Upper lobe of left lung (tissue), 6 donors: ENCODE measurements around the gene GSG1. TPM values are rescaled to one million over a fixed set of nuclear protein-coding genes. Genes with fewer than 3 reads are reported as not detected.

Source experiments
- ATAC-seq, 2 donors: fragments of 200-7000 bp; cut with Tn5 transposase; one replicate each; pipeline ENCODE4 v1.9.1; 2022; ENCODE audit warnings: mild to moderate bottlenecking in 2 of 2, moderate library complexity in 2 of 2; ENCODE audit not compliant: low FRiP score in 2 of 2
- DNase-seq, 2 donors: peaks; one replicate each; pipeline ENCODE4 v3.0.0-alpha.2; 2019 to 2020
- H3K27ac ChIP-seq, 4 donors: fragments of 200-600 bp; sonication (generic); one replicate each; pipeline ENCODE4 v1.5.1; 2016 to 2019
- H3K27me3 ChIP-seq, 4 donors: fragments of 200-600 bp; sonication (generic); one replicate each; pipeline ENCODE4 v1.5.1; 2017 to 2019
- H3K36me3 ChIP-seq, 4 donors: fragments of 200-600 bp; sonication (generic); one replicate each; pipeline ENCODE4 v1.5.1; 2016 to 2019
- H3K4me1 ChIP-seq, 4 donors: fragments of 200-600 bp; sonication (generic); one replicate each; pipeline ENCODE4 v1.5.1; 2018 to 2019
- H3K4me3 ChIP-seq, 4 donors: fragments of 200-600 bp; sonication (generic); one replicate each; pipeline ENCODE4 v1.5.1; 2017 to 2019; ENCODE audit warnings: mild to moderate bottlenecking in 2 of 4, moderate library complexity in 1 of 4
- H3K9me3 ChIP-seq, 4 donors: fragments of 200-600 bp; sonication (generic); one replicate each; pipeline ENCODE4 v1.5.1; 2018 to 2019
- CTCF ChIP-seq, 6 experiments: fragments of 450-650 bp in 4 of 6; fragments of 200-600 bp in 2 of 6; sonication (generic) in 2 of 6; IDR thresholded peaks; one replicate each; pipeline ENCODE4 v1.5.1; 2016 to 2019; ENCODE audit warnings: antibody characterized with exemption in 6 of 6
- EP300 ChIP-seq, 4 donors: sonication (generic); formaldehyde crosslinking; IDR thresholded peaks; one replicate each; pipeline ENCODE4 v1.5.1; 2017; ENCODE audit warnings: antibody characterized with exemption in 4 of 4, control low read depth in 2 of 4
- POLR2A ChIP-seq, 4 donors: fragments of 450-650 bp; IDR thresholded peaks; one replicate each; pipeline ENCODE4 v1.5.1; 2016 to 2017; ENCODE audit warnings: antibody characterized with exemption in 4 of 4, mild to moderate bottlenecking in 2 of 4
- POLR2AphosphoS5 ChIP-seq, 2 donors: sonication (generic); formaldehyde crosslinking; IDR thresholded peaks; one replicate each; pipeline ENCODE4 v1.5.1; 2017; ENCODE audit warnings: antibody characterized with exemption in 2 of 2
- WGBS, 2 donors: methylation state at CpG; one replicate each; pipeline ENCODE4 v1.1.5; 2017 to 2018; 5-methylcytosine and 5-hydroxymethylcytosine counted together
- total RNA-seq, 6 donors: library from RNA; depleted of rRNA in 4 of 6; stranded (reverse); fragments of >200 nt in 4 of 6; gene quantifications; one replicate each; pipeline versions ENCODE4 v1.1.0 to v1.2.1, GENCODE V29; 2016 to 2021
- donor health status: DM: no; HTN: no; CAD: no; lungs with moderate emphysema.
- donor health status: DM: no; HTN: yes; CAD: no; lungs with severe emphysema.

The GSG1 gene
- total RNA-seq, 6 donors from 2014 or later: not detected

GRCh38 chr12:13141686-13142085, 38.2 kb upstream of the GSG1 start:
- ATAC-seq: no peak

GRCh38 chr12:13135371-13136178, 32.1 kb upstream of the GSG1 start:
- peak; percentile 89 to 96 for ATAC-seq

More at GRCh38 chr12:13141686-13142085, 38.2 kb upstream of the GSG1 start:
- 84 to 94% methylated on average over 5 of the region's 5 CpGs for WGBS, 2 donors
- Histone ChIP-seq H3K36me3 (no peaks in the 10 kb centered on the region), H3K27me3 (no peaks in the 10 kb centered on the region), H3K4me3 (no peak overlapping the region), H3K4me1 (peaks cover 17 to 35% (median 24%) of the 10 kb centered on the region in 4 donors), H3K9me3 (no peaks in the 10 kb centered on the region), H3K27ac (no peak overlapping the region)
- no peak for TF ChIP-seq CTCF (IDR thresholded peaks at IDR 0.05)
- no peak for TF ChIP-seq POLR2A (IDR thresholded peaks at IDR 0.05)
- TF ChIP-seq EP300 (IDR thresholded peaks at IDR 0.05): no peak
- no peak for TF ChIP-seq POLR2AphosphoS5 (IDR thresholded peaks at IDR 0.05)
- no peak for DNase-seq

GRCh38 chr12:13133886-13134285, 30.4 kb upstream of the GSG1 start:
- H3K4me3 ChIP-seq: no peak overlapping the region
- no peak overlapping the region for H3K27ac ChIP-seq
- WGBS, 2 donors: 82 to 92% methylated on average over 4 of the region's 4 CpGs
- ATAC-seq (no peak), DNase-seq (no peak)
- H3K27me3 ChIP-seq: no peaks in the 10 kb centered on the region
- H3K36me3 ChIP-seq: no peaks in the 10 kb centered on the region
- TF ChIP-seq CTCF (IDR thresholded peaks at IDR 0.05) (no peak), EP300 (IDR thresholded peaks at IDR 0.05) (no peak), POLR2AphosphoS5 (IDR thresholded peaks at IDR 0.05) (no peak), POLR2A (IDR thresholded peaks at IDR 0.05) (no peak)
- H3K9me3 ChIP-seq: no peaks in the 10 kb centered on the region
- H3K4me1 ChIP-seq: peaks cover 8 to 31% (median 12%) of the 10 kb centered on the region in 4 donors

More at GRCh38 chr12:13135371-13136178, 32.1 kb upstream of the GSG1 start:
- Histone ChIP-seq H3K9me3 (no peaks in the 10 kb centered on the region), H3K27me3 (no peaks in the 10 kb centered on the region), H3K4me1 (peaks cover 8 to 31% (median 12%) of the 10 kb centered on the region in 4 donors), H3K4me3 (peak overlapping the region in 3 of 4 donors; percentile 16 to 35 (median 29)), H3K27ac (peak overlapping the region; percentile 58 to 76 (median 71)), H3K36me3 (no peaks in the 10 kb centered on the region)
- WGBS, 2 donors: 35 to 57% methylated on average over 14 of the region's 14 CpGs
- TF ChIP-seq EP300 (IDR thresholded peaks at IDR 0.05) (peak; percentile 85 to 93 (median 86)), CTCF (IDR thresholded peaks at IDR 0.05) (peak in 4 of 6 experiments; percentile 22 to 90 (median 59)), POLR2AphosphoS5 (IDR thresholded peaks at IDR 0.05) (peak; percentile 88), POLR2A (IDR thresholded peaks at IDR 0.05) (peak in 1 of 4 donors; percentile 34)
- peak; percentile 63 to 94 for DNase-seq

GRCh38 chr12:13130981-13131380, 27.5 kb upstream of the GSG1 start:
- ATAC-seq (no peak), DNase-seq (no peak)
- Histone ChIP-seq H3K36me3 (no peaks in the 10 kb centered on the region), H3K27me3 (no peaks in the 10 kb centered on the region), H3K4me3 (no peak overlapping the region), H3K27ac (no peak overlapping the region), H3K4me1 (peaks cover 3 to 19% (median 7%) of the 10 kb centered on the region in 4 donors), H3K9me3 (no peaks in the 10 kb centered on the region)
- WGBS, 2 donors: 65 to 73% methylated on average over 3 of the region's 3 CpGs
- TF ChIP-seq CTCF (IDR thresholded peaks at IDR 0.05): no peak
- no peak for TF ChIP-seq EP300 (IDR thresholded peaks at IDR 0.05)
- no peak for TF ChIP-seq POLR2AphosphoS5 (IDR thresholded peaks at IDR 0.05)
- no peak for TF ChIP-seq POLR2A (IDR thresholded peaks at IDR 0.05)
